ENCODE data around the gene PDE4D.

Gene PDE4D

GRCh38 chr5:59838989-59839388, 54.5 kb downstream of the PDE4D start:
- DNase-seq, result no peak

DNA sequence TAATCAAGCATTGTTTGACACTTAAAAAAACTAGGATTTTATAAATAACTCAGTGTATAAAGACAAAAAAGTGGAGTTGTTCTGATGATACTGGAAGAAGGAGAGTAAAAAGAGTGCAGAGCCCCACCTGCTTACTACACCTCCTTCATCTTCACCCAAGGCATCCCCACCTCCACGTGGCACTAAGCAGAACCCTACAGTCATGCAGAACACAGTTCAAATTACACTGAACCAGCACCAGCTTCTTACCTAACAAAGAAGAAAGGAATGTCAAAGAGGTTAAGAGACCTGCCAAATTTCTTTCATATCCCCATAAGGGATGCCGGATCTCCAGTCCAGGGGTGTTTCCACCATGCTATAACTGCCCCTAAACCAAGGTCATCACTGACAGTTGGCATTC, 55.5 kb downstream of the PDE4D start:
- DNase-seq, result no peak

DNA sequence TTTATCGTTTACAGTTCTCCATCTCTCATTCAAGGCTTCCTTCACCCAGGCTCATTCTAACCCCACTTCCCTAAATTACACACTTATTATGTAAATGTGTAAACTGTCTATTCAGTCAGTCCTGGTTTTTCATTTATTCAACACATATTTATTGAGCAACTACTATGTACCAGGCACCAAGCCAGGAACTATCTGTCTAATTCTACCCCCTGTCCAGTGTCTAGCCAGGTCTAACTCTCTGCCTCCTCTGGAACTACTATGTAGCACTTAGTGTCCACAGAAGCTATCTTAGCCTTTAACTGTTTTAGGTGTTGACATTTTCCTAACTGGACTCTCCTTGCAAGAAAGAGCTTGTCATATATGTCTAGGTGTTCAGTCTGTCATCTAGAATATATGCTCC, 56.5 kb downstream of the PDE4D start:
- no peak for DNase-seq

DNA sequence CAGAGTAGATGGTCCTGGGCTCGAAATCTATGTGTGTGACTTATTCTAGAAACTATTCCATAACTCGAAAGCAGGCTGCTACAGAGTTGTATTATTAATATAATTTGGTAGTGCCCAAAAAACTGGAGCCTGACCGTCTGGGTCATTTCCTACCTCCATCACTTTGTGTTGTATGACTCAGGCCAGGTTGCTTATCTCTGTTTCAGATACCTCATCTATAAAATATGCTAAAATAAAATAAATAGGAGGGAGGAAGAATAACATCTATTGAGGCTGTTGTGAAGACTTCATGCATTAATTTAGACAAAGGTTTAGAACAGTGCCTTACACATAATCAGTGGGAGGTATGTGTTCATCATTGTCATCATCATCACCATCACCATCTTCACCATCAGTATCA, 57.7 kb downstream of the PDE4D start:
- no peak for DNase-seq

DNA sequence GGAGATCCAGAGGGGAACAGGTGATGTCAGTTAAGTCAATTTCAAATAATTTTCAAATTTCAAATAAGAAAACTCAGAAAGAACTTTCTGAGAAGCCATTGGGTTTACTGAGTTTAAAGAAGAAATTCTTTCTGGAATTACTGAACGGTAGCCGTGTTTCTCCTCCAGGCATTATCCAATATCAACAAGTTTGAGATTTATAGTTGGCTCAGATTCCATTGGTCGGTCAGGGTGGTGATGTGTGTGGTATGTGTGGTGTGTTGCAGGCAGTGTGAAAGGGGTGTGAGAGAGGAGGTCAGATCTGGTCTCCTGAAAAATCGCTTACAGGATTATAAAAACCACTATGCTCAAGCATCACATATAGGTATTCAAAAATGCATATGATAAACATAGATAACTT, 60.1 kb downstream of the PDE4D start:
- DNase-seq, result no peak

DNA sequence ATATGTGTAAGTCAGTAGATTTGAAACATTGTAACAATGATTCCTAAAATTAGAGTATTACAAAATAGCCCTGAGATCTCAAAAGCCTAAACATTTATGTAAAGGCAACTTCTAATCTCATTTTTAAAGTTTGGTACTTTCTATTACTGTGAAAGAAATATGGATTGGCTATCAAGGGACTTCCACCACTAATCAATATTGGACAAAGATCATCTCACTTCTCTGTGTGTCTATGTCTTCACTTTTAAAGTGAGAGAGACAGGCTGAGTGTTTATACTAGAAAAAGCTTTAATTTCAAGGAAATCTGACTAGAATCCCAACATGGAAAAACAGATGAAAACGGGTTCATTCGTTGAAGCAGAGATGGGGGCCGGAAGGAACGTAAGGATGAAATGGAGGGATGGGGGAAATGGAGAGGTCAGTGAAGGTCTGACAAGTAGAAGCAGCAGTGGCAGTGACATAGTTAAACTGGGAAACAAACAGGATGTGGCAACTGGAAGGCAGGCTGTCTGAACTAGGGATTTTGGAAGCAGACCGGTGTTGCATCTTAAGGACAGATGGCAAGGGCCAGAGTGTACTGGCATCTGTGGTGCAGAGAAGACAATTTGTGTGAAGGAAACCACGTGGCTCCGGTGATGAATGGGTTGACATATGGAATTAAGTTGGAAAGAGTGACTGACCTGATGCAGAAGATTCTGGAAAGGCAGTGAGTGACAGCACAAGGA, 60.8 kb downstream of the PDE4D start:
- DNase-seq, result no peak

GRCh38 chr5:59831326-59832010, 62.1 kb downstream of the PDE4D start:
- no peak for DNase-seq

- DNase-seq, result no peak
Measured at GRCh38 chr5:59830536-59831200, 62.9 kb downstream of the PDE4D start.

- DNase-seq, result no peak
Measured at GRCh38 chr5:59829922-59830321, 63.6 kb downstream of the PDE4D start.

DNA sequence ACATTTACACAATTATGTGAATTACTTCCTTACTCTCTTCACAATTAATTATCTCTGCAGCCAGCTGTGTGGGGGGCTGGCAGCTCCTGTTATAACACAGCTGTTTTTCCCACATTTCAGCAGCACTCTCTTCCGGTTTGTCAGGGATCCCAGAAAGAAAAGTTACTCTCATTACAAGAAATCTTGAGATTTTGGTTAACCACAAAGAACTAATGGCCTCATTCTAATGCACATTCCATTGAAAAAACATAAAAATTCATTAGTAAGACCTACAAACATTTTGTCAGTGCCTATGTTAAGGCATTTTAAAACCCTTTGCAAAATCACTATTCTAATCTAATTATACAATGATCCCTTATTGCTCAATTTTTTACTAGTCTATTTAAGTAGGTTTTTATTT, 64.1 kb downstream of the PDE4D start:
- DNase-seq, result peak; percentile 71

GRCh38 chr5:59828623-59829022, 64.9 kb downstream of the PDE4D start:
- DNase-seq, result no peak

DNA sequence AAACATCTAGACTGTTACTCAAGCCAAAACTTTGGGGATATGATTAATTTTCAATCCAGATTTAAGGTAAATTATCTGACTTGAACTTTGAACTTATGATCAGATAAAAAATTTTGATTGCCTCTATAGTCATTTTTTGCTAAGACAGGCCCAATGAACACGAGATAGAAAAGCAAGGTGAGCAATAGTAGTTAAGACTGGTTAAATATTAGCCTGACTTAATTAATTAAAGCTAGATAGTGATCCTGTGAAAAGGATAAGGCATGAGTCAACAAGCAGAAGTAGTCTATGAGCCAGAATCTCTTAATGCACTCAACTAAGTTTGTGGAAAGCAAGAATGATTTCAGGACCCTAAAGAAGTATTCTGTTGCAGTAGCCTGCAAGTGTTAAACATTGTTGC, 66.5 kb downstream of the PDE4D start:
- DNase-seq, result no peak

DNA sequence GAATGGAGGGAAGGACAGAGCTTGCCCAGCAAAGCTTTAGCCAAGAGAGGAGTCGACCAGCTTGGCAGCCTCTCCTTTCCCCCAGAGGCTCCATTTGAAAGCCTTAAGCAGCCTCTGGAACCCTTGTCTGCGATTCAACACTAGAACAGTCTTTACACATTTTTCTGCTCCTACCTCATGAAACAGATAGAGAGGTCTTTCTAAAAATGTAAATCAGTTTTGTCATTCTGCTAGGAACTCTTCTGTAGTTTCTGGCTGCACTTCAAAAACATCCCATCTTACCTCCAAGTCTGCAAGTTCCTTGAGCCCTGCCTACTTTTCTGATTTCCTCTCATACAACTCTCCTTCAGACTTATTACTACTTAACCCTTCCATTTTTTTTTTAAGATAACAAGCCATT, 70.1 kb downstream of the PDE4D start:
- DNase-seq, result no peak

DNA sequence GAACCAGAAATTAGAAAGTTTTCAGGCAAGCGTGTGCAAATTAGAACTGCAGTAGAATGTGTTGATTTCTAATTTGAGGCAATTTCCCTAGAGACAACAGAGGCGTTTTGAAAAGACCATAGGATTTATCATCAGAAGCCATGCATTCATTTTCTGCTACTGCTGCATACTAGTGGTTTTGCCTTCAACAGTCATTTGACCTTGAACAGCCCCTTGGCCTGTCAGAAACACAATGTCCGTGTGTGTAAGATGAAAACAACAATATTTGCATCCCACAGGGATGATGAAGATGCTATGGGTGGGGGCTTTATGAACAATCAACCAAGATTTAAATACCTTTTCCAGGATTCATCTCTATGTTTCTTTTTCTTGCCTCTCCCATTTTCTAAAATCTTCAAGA, 73.7 kb downstream of the PDE4D start:
- peak; percentile 17 for DNase-seq

GRCh38 chr5:59817536-59817935, 76.0 kb downstream of the PDE4D start:
- no peak for DNase-seq

- no peak for DNase-seq
Measured at GRCh38 chr5:59816654-59817300, 76.7 kb downstream of the PDE4D start.

GRCh38 chr5:59814537-59814872, 79.0 kb downstream of the PDE4D start:
- DNase-seq, result no peak

- peak; percentile 69 for DNase-seq
Measured at GRCh38 chr5:59813761-59814536, 79.6 kb downstream of the PDE4D start.

DNA sequence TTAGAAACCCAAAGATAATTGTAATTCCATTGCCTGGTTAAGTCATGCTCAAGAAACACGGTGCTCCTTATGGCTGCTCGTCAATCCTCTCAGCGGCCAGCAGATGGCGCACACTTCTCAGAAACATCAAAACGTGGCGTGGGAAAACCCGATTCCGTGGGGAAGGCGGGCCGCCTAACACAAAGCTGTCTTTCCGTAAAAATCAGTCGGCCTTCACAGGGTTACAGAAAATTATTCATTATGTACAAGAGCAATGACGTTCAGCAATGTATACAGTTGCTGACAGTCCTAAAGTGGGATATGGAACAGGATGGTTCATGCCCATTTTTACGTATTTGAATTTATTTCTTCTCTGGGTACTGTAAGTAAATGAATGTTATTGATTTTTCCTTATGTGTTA, 83.5 kb downstream of the PDE4D start:
- peak; percentile 70 for DNase-seq

GRCh38 chr5:59807806-59808205, 85.7 kb downstream of the PDE4D start:
- DNase-seq, result no peak

- DNase-seq, result no peak
Measured at GRCh38 chr5:59800347-59800893, 93.1 kb downstream of the PDE4D start.

DNA sequence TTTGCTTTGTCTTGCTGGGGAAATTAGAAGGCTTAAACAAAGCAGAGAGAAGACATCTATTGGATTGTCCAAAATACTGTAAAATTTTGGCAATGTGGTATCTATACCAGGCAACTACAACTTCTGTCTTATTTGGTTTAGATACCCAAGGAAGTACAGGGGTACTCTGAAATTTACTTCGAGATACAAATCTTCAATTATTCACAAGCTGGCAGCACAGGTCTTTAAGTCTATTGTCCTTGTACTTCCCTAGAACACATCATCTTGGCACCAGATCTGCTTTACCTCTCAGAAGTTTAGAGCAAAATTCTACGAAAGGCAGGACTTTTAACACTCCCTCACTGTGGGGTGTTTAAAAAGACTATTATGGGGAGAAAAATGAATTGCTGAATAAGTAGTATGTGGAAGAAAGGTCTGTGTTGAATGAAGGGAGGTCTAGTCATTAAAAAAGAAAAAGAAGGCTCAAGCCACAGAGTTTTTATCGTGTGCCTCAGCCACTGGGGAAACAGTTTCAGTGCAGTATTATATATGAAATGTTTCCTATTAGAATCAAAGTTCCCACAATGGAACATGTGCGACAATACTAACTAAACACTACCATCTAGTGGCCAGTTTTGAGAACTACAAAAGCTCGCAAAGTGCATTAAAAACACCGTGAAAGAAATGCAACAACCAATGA, 93.7 kb downstream of the PDE4D start:
- peak; percentile 61 for DNase-seq
